Thyroid gland (tissue), 4 donors: ENCODE data around the gene PRICKLE4. TPM values are rescaled to one million over a fixed set of nuclear protein-coding genes. Genes with fewer than 3 reads are reported as not detected.

Experiments used
- DNase-seq, 2 donors: peaks; one replicate each; pipeline ENCODE4 v3.0.0-alpha.2; 2019
- H3K27ac ChIP-seq, 3 donors: fragments of 200-600 bp; sonication (generic); 1 replicate in 2 of 3; 2 replicates in 1 of 3; pipeline ENCODE4 v1.5.1; 2016 to 2019; ENCODE audit warnings: mild to moderate bottlenecking in 1 of 3, moderate library complexity in 1 of 3
- H3K27me3 ChIP-seq: fragments of 200-600 bp; sonication (generic); one replicate; pipeline ENCODE4 v1.5.1; 2019
- H3K36me3 ChIP-seq, 2 donors: fragments of 200-600 bp; sonication (generic); one replicate each; pipeline ENCODE4 v1.5.1; 2016 to 2019
- H3K4me1 ChIP-seq, 2 donors: fragments of 200-600 bp; sonication (generic); one replicate each; pipeline ENCODE4 v1.5.1; 2017 to 2019
- H3K4me3 ChIP-seq, 3 donors: fragments of 200-600 bp; sonication (generic); replicated peaks in 1 of 3; 1 replicate in 2 of 3; 2 replicates in 1 of 3; pipeline ENCODE4 v1.5.1; 2016; ENCODE audit warnings: mild to moderate bottlenecking in 1 of 3
- H3K9me3 ChIP-seq: fragments of 200-600 bp; sonication (generic); one replicate; pipeline ENCODE4 v1.5.1; 2017
- POLR2A ChIP-seq, 2 donors: fragments of 450-650 bp; IDR thresholded peaks; one replicate each; pipeline ENCODE4 v1.6.1; 2017; ENCODE audit warnings: antibody characterized with exemption in 2 of 2, mild to moderate bottlenecking in 2 of 2, moderate library complexity in 1 of 2
- WGBS, 2 donors: methylation state at CpG; one replicate each; pipeline ENCODE4 v1.1.5; 2017; 5-methylcytosine and 5-hydroxymethylcytosine counted together
- intact Hi-C: fragments of 100-400 bp; cut with DNase I; formaldehyde crosslinking; loops from one replicate; pipeline ENCODE4 v1.15.1; 2023
- total RNA-seq, 4 donors: library from RNA; depleted of rRNA; stranded (reverse); fragments of >200 nt; gene quantifications; one replicate each; pipeline ENCODE4 v1.2.3, GENCODE V29; 2016
- TF ChIP-seq, protein P1 (sequence below), 6 experiments: fragments of 200-600 bp in 3 of 6; fragments of 450-650 bp in 3 of 6; sonication (generic) in 3 of 6; IDR thresholded peaks; one replicate each; pipeline ENCODE4 v1.5.1; 2016 to 2019; ENCODE audit warnings: antibody characterized with exemption in 6 of 6, mild to moderate bottlenecking in 2 of 6, inconsistent platforms in 1 of 6, moderate library complexity in 1 of 6

PRICKLE4 gene
- total RNA-seq, 4 donors from 2014 or later = 4.0 to 15.6 (median 12.7) TPM

DNA sequence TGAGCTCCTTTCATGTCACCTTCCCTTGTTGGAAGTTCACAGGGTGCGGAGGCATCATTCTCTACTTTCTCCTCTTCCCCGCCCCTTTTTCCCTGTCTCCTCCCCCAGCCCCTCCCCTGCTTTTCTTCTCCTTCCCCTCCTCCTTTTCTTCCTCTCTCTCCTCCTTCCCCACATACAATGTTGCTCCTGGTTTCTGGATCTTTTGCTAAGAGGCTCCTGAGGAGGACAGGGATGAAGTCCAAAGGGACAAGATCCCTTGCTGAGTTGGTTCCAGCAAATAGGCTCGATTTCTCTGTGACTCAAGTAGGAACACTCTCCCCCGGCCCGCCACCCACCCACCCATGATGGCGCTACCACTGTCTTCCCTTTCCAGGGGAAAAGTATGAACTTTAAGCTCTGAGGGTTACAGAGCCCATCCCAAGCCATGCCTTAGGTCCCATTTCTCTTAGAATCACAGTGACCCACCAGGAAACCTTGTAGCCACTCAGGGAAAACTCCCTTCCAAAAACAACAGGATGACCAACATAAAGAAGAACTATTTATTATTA, 44.3 kb upstream of the PRICKLE4 start:
- Histone ChIP-seq H3K4me1 (peaks cover 26% of the 10 kb centered on the region in 2 donors), H3K27me3 (no peaks in the 10 kb centered on the region), H3K36me3 (no peaks in the 10 kb centered on the region), H3K27ac (no peak overlapping the region), H3K4me3 (no peak overlapping the region), H3K9me3 (no peaks in the 10 kb centered on the region)
- intact Hi-C loops = loop anchor here (5.0 kb wide), 1 partner anchor 41 kb away; the partner anchor contains the start of gene FRS3
- 70 to 75% methylated on average over 6 of the region's 6 CpGs for WGBS, 2 donors
- no peak for TF ChIP-seq POLR2A (IDR thresholded peaks at IDR 0.05)
- TF ChIP-seq, protein P1, sequence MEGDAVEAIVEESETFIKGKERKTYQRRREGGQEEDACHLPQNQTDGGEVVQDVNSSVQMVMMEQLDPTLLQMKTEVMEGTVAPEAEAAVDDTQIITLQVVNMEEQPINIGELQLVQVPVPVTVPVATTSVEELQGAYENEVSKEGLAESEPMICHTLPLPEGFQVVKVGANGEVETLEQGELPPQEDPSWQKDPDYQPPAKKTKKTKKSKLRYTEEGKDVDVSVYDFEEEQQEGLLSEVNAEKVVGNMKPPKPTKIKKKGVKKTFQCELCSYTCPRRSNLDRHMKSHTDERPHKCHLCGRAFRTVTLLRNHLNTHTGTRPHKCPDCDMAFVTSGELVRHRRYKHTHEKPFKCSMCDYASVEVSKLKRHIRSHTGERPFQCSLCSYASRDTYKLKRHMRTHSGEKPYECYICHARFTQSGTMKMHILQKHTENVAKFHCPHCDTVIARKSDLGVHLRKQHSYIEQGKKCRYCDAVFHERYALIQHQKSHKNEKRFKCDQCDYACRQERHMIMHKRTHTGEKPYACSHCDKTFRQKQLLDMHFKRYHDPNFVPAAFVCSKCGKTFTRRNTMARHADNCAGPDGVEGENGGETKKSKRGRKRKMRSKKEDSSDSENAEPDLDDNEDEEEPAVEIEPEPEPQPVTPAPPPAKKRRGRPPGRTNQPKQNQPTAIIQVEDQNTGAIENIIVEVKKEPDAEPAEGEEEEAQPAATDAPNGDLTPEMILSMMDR (IDR thresholded peaks at IDR 0.05) = no peak
- no peak for DNase-seq

DNA sequence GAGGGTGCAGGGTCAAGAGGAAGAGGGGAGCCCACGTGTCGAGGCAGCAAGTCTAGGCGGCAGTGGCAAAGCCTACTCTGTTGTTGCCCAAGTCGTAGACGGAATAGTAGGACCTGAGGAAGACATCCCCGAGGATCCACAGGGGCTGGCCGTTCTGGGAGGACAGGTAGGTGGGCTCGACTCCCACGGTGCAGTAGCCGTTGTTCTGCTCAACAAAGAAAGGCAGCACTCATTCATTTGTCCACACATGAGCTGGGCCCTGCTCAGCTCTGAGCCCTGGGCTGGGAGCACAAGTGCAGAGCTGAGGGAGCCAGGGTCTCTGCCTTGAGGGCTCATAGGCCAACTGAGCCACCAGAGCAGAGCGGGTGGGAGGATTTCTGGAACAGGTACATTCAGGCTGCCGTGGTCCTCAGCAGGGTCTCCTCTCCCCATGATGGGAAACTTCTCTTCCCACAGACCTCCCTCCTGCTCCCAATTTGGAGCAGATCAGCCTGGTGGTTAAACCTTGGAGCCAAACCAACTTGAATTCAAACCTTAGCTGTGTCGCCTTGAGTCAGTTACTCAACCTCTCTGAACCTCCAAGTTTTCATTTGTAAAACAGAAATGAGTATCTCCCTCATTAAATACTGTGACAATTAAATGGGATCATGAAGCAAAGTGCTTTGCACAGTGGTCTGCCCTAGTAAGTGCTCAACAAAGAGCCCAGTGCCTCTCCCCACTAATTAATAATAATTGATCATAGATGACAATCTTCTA, 43.6 kb upstream of the PRICKLE4 start:
- Histone ChIP-seq H3K4me3 (no peak overlapping the region), H3K36me3 (no peaks in the 10 kb centered on the region), H3K27me3 (no peaks in the 10 kb centered on the region), H3K9me3 (no peaks in the 10 kb centered on the region), H3K4me1 (peaks cover 19 to 21% of the 10 kb centered on the region in 2 donors), H3K27ac (no peak overlapping the region)
- WGBS, 2 donors = 85 to 89% methylated on average over 12 to 13 of the region's 13 CpGs
- TF ChIP-seq, protein P1 (IDR thresholded peaks at IDR 0.05) = no peak
- TF ChIP-seq POLR2A (IDR thresholded peaks at IDR 0.05) = no peak
- intact Hi-C loops = loop anchor here (5.0 kb wide), 1 partner anchor 40 kb away; the partner anchor contains the start of gene FRS3
- no peak for DNase-seq

DNA sequence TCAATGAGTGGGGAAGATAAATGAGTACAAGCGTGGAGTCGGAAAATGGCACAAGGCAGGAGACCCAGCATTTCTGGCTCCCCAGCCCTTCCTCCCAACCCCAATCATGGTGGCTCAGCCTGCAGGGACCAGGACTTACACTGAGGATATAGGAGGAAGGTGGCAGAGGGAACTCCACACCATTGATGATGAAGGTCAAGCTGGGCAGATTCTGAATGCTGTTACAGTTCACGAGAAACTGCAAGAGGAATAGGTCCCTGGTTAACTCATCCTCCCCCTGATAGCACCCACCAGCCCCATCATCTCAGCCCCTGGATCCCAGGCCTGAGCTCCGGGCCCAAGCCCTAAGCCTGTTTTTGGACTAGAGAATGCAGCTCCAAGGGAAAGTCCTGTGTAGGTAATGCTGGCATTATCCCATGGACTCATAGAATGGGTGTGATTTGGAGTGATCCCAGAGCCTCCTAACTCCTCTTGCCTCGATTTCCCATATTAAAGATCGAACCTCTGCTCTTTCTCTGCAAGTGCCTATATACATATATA, 42.9 kb upstream of the PRICKLE4 start:
- DNase-seq = no peak
- intact Hi-C loops = loop anchor here (5.0 kb wide), 1 partner anchor 40 kb away; the partner anchor contains the start of gene FRS3
- peaks cover 14 to 15% of the 10 kb centered on the region in 2 donors for H3K4me1 ChIP-seq
- no peaks in the 10 kb centered on the region for H3K9me3 ChIP-seq
- no peaks in the 10 kb centered on the region for H3K36me3 ChIP-seq
- H3K4me3 ChIP-seq = no peak overlapping the region
- no peak overlapping the region for H3K27ac ChIP-seq
- H3K27me3 ChIP-seq = no peaks in the 10 kb centered on the region
- TF ChIP-seq, protein P1 (IDR thresholded peaks at IDR 0.05) = no peak
- TF ChIP-seq POLR2A (IDR thresholded peaks at IDR 0.05) = no peak
- 91 to 92% methylated on average over 6 of the region's 6 CpGs for WGBS, 2 donors

DNA sequence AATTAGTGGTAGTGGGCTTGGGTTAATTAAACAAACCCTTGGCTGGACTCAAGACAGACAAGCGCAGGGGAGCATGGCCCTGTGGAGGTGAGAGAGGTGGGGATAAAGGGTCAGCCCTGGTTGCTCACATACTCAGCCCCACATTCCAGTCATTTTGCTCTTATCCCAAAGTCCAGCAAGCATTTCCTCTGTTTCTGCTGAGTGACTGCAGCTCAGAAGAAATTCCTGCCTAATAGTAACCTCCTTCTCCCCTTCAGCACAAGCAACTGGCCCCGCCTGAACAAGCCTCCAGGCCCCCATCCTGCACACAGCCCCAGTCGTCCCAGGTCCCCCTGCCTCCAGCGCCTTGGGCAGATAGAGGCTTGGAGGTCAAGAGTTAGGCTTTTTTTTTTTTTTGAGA, 41.5 kb upstream of the PRICKLE4 start:
- WGBS, 2 donors = 79 to 81% methylated on average over 4 of the region's 4 CpGs
- no peak for DNase-seq
- TF ChIP-seq, protein P1 (IDR thresholded peaks at IDR 0.05) = no peak
- TF ChIP-seq POLR2A (IDR thresholded peaks at IDR 0.05) = no peak

More for the DNA sequence above, 41.5 kb upstream of the PRICKLE4 start:
- H3K36me3 ChIP-seq = no peaks in the 10 kb centered on the region
- H3K27ac ChIP-seq = no peak overlapping the region
- intact Hi-C loops = loop anchor here (5.0 kb wide), 1 partner anchor 38 kb away; the partner anchor contains the start of gene FRS3
- no peak overlapping the region for H3K4me3 ChIP-seq
- no peaks in the 10 kb centered on the region for H3K27me3 ChIP-seq
- H3K9me3 ChIP-seq = no peaks in the 10 kb centered on the region
- peaks cover 3 to 5% of the 10 kb centered on the region in 2 donors for H3K4me1 ChIP-seq
